NCI-H510A treated with DMSO at 0.1 percent for 48 hours (cell line): ENCODE results near the gene DAB2IP.
"Not testable (repeated sequence)": the region's sequence is repeated elsewhere in the genome, so short reads cannot be mapped to it uniquely, and the experiment has no call there.

ENCODE experiments used
- DNase-seq: peaks from one replicate; lab custom pipeline; 2025; lab: John Stamatoyannopoulos, UW

The DAB2IP gene

DNA sequence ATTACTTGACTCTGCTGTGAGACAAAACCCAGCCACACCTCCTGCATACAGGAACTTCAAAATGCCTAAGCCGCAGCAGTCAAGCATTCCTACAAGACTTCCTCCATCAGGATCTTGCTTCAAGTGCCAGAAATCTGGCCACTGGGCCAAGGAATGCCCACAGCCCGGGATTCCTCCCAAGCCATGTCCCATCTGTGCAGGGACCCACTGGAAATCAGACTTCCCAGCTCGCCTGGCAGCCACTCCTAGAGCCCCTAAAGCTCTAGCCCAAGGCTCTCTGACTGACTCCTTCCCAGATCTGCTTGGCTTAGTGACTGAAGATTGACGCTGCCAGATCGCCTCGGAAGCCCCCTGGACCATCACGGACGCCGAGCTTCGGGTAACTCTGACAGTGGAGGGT lies 141.0 kb downstream of the DAB2IP start:
- DNase-seq, result not testable (repeated sequence)

DNA sequence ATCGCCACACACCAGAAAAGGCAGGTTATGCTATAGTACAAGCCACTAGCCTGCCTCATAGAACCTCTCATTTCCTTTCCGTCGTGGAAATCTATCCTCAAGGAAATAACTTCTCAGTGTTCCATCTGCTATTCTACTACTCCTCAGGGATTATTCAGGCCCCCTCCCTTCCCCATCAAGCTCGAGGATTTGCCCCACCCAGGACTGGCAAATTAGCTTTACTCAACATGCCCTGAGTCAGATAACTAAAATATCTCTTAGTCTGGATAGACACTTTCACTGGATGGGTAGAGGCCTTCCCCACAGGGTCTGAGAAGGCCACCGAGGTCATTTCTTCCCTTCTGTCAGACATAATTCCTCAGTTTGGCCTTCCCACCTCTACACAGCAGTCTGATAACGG lies 142.9 kb downstream of the DAB2IP start:
- DNase-seq, result not testable (repeated sequence)

DNA sequence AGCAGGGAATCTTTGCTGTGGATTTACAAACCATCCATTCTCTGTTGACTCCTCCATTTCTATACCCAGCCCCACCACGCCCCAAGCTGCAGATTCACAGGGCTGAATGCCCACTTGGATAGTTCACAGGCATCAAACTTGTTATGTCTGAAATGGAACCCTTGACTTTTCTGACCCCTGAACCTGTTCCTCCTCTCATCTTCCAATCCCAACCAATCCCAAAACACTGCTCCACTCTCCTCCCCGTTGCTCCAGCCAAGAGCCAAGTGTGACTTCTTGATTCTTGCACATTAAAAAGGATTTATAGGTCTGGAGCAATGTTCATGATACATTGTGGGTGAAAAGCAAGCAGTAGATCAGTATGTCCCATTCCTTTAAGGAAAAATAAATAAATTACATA lies 145.6 kb downstream of the DAB2IP start:
- DNase-seq, result no peak

DNA sequence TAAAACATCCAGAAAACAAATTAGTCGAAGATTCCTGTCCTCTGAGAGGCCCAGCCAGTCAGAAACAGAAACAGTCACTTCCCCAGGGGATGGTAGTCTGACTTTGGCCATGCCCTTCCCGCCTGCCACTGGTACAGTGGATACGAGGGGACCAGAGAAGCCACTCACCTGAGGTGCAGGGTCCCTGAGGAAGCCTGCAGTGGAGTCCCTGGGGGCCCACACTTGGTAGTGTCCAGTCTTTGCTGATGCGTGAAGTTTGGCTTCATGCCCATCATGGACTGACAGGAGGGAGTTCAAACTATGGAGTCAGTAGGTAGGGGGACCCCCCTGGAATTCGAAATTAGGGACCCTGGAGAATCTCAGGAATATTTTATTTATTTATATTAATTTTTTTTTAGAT lies 147.5 kb downstream of the DAB2IP start:
- DNase-seq, result no peak

DNA sequence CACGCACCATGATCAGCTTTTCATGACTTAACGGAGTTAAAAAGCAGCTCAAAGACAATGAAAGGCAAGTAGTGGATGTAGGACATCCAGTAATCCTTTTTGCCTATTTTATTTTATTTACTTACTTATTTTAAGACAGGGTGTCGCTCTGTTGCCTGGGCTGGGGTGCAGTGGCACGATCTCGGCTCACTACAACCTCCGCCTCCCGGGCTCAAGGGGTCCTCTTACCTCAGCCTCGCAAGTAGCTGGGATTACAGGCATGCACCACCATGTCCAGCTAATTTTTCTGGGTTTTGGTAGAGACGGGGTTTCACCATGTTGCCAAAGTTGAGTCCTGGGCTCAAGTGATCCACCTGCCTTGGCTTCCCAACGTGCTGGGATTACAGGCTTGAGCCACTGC lies 148.9 kb downstream of the DAB2IP start:
- DNase-seq, result no peak

DNA sequence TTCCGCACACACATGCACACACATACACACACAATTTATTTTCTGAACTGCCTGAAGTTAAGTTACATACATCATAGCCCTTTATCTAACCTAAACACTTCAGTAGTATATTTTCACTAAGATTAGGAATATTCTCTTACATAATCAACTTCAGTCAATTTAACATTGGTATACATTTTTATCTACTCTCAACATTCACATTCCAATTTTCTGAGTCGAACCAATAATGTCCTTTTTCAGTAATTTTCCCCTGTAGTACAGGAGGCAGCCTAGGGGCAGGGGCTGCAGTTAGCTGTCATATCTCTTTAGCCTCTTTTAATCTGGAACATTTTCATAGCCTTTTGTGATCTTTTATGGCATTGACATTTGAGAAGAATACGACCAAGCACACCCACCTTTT lies 150.1 kb downstream of the DAB2IP start:
- no peak for DNase-seq

DNA sequence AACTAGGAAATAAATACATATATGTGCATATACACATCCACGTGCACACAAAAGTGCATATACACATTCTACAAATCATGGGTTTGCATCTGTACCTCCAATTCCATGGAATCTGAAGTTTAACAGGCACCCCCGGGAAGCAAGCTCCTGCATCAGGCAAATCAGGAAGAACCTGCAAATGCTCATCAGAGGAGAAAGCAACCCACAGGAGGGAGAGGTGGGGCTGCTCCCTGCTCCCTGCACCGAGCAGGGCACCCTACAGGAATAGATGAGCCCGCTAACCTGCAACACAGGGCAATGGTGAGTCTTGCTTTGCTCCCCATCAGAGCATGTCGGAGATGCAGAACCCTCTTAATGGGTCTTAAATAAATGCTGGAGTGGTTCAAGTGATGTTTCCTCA lies 151.3 kb downstream of the DAB2IP start:
- no peak for DNase-seq

DNA sequence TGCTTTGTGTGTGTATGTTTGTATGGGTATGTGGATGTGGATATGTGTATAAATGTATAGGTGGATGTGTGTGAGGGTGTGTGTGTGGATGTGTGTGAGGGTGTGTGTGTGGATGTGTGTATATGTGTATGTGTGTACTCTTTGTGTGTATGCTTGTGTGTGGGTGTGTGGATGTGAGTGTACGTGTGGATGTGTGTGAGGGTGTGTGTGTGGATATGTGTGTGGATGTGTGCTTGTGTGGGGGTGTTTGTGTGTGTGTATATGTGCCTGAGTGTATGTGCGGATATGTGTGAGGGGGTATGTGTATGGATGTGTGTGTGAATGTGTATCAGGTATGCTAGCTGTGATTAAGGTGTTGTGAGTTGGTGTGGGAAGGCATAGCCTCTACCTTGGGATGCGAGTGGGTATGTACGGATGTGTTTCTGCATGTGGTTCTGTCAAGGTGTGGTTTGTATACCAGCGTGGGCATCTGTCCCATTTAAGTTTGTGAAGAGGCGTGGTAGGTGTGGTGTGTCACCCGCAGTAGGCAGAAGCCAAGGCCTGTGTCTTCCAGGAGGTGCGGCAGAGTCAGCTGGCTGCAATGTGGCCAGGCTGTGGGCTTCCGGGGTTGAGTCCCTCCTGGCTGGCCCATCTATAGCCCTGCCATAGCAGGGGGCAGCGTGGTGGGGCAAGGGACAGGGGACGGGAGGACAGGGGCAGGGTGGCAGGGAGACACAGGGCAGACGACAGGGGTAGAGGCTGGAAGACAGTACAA lies 155.8 kb downstream of the DAB2IP start:
- no peak for DNase-seq

DNA sequence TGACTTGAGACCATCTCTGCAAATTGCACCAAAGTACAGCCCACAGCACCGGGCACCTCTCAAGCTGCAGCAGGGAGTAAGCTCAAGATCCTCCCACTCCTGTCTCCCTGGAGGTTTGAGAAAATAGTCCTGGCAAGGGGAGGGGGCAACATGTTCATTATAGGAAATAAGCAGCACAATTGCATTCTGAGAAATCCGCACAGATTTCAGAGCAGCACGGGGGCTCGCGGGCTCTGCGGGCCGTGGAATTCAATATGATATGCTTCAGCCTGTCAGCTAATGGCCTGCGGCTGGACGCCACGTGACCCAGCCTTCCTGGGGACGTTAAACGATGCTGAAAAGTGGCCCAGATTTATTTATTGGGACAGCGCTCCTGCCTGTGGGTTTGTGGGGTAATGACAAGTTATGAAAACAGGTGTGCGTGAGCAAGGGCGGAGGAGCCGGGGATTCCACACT lies 156.4 kb downstream of the DAB2IP start:
- no peak for DNase-seq

DNA sequence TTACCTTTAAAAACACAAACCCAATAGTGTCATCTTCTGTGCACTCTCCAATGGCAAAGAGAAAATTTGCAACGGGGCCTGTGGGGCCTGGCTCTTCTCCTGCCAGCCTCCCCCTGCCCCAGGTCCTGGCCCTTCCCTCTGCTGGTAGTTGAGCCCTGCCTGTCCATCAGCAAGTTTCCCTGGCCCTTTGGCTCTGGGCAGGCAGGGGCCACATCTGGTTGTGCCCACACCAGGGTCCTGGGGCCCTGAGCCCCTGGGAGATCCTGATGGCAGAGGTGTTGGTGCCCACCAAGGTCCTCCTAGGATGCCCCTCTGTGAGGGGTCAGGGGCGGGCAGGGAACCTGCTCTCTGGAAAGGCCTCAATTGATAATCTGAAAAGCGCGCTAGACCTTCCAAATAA lies 157.3 kb downstream of the DAB2IP start:
- no peak for DNase-seq

DNA sequence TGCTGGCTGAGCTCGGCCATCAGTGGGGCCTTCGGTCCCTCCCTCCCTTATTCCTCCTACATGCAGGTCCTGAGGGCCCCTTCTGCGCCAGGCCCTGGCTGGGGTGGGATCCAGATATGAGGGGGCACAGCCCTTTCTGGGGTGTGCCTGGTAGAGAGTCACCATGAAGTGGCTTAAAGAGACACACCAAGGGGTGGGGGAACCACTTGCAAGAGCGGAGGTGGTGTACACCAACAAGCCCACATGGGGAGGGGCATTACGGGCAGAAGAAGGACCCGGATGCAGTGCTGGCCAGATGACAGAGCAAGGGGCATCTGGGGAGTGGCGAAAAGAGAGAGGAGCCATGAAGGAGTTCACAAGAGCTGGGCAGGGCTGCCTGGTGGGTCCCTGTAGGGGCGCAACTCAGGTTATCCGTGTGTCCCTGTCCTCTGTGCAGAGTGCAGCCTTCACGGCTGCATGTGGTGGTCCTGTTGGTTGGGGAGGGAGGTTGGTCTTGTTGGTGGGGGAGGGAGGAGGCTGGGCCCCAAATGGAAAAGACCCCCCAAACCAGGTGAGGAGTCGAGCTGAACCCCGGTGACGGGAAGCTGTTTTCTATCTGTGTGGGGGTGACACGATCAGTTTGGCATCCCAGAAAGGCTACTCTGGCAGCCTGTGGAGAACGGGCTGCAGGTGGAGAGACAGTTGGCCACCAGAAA lies 158.1 kb downstream of the DAB2IP start:
- DNase-seq, result no peak

DNA sequence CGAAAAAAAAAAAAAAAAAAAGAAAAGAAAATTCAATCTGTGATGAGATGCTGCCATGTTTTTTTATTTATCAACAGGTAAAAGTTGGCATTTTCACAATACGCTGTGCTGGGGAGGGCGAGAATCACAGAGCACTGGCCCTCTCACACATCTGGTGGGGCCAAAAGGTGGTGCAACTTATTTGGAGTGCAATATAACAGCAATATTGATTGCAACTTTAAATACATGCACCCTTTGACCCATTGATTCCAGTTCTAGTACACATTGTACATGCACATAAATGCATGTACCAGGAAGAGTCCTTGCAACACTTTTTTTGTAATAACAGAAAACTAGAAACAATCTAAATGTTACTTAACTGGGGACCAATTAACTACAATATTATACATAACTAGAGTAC lies 159.1 kb downstream of the DAB2IP start:
- no peak for DNase-seq

DNA sequence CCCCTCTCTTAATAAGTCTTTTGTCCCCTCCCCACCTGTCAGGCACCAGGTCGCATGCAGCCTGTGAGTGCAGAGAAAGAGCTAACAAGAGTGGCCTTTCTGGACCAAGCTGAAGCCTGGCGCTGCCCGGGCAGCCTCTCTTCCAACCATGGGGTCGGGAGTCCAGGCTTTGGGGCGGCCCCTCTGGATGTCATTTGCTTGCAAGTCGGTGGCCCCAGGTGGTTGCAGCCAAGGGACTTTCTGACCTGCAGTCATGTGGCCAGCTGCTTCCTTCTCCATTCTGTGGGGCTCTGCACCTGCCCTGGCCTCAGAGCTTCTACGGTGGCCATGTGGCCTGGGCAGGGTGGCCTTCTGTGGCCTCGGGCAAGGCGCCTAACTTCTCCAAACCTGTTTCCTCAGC lies 159.7 kb downstream of the DAB2IP start:
- DNase-seq, result no peak

DNA sequence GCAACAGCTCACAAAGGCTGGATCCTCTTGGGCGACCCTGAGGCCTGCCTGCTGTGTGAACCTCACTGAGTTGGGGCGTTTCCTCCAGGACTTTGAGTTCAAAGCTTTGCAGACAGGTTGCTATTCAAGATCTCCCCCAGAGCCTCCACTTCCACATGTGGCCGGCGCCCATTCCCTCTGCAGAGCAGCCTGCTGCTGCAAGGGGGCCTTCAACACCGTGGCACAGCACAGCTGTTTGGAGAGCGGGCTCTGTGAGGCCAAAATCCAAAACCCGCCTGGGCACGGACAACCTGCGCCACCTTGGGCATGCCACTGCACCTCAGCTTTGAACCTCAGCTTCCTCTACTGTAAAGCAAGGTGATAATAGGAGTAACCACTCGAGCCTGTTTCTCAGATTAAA lies 160.3 kb downstream of the DAB2IP start:
- no peak for DNase-seq

DNA sequence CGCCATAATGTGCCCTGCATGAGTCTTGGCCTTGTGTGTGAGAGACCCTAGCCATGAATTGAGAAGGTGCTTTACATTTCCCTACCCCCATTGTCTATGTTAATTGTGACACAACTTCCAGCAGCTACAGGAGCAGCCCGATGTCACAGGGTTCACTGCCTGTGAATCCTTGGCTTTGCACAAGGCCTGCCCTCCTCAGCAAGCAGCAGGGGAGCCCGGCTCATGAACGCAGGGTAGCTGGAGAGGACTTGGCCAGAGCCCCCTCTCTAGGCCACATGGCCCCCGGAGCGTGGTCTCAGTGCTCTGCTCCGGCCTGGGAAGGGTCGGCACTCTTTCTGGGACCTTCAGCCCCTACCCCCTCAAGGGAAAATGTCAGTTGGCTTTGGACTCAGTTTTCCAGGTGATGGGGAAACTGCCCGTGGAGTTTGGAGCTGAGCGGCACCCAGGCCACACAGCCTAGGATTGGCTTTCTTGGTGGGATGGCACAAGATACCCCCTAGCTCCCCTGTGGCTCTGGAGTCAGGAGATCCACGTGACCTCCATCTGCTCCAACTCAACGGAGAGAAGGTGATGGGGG lies 160.8 kb downstream of the DAB2IP start:
- DNase-seq, result no peak

DNA sequence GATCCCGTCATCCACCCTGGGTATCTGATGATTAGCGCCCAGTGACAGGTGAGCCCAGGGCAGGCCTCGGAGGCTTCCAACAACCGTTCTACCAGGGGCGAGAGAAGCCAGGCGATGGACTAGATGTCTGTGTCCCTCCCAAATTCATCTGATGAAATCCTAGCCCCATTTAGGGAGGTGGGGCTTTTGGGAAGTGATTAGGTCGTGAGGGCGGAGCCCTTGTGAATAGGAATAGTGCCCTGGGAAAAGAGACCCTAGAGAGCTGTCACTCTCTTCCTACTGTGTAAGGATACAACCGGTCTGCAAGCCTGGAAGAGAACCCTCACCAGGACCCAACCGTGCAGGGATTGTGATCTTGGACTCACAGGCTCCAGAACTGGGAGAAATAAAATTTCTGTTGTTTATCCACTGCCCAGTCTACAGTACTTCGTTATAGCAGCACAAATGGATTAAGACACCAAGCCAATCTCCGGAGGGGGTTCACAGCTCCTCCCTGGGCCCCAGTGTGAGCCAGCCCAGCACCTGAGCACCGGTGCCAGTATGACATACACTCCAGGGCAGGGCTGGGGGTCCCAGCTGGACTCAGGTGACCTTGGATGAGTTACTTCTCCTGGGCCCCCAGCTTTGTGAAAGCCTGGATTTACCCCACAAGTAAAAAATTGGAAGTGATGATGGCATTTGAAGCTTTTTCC lies 162.2 kb downstream of the DAB2IP start:
- no peak for DNase-seq

DNA sequence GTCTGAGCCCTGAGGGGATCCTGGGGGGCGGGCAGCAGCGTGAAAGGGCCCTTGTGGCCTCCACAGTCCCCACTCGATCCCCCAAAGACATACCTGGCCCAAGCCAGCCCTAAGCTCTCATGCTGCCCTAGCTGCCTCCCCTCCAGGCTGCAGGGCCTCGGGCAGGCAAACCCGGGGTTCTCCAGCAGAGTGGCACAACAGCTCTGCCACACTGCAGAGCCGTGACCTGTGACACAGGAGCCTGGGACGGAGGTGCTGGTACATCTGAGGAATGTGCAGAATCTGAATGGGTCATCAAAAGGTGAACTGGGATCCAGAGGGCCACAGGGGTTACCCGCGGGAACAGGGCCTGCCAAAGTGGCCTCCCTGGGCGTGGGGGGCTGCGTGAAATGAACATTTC lies 163.2 kb downstream of the DAB2IP start:
- no peak for DNase-seq

DNA sequence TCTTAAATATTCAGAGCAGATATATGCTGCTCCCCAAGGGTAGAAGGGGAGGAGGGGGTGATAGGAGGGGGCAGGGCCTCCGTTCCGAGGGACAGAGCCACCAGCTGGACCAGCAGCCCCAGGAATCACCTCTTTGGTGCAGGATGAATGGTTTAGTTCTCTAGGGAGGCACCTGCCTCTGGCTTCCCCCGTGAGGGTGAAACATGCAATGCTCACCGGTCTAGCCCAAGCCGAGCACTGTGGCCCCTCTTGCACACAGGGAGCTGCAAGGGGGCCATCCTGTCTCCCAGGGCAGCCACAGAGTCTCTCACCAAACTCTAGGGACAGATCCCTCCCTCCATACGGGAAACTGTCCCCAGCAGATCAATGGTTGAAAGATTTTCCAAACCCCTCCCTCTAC lies 163.7 kb downstream of the DAB2IP start:
- no peak for DNase-seq

DNA sequence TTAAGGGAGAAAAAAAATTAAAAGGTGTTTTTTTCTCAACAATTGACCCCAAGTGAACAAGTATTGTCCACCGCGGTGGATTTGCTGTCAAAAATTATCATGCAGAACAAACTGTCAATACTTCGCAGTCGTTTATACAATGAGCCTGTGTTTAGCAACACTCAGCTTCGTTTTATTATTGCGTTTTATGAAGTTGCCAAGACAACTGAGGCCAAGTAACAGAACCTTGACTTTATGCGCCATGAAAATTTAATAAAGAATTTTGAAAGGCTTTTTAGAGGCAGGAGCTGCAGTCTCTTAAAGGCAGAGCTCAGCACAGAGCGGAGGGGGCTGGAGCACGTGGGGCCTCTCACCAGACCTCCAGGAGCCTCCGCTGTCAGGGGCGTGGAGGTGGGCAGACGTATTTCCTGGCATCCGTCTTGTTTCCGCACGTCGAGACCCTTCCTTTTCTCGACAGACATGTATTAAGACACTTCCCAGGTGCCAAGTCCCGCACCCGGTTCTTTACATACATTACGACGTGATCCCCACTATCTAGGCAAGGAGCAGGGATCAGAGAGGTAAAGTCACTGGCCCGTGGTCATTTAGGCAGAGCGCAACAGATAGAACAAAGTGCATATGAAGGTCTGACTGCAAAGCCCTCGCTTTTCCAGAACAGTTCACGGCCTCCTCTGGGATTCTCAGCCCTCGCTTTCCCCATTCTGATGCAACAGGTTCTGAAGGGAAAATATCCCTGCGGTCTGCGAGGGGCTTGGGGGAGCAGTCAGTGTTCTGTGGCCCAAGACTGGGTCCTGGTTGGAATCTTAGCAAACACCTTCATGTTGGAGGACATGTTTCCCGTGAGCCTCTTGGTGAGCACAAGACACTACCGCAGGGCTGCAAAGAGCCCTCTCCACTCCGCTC lies 164.4 kb downstream of the DAB2IP start:
- DNase-seq, result no peak

DNA sequence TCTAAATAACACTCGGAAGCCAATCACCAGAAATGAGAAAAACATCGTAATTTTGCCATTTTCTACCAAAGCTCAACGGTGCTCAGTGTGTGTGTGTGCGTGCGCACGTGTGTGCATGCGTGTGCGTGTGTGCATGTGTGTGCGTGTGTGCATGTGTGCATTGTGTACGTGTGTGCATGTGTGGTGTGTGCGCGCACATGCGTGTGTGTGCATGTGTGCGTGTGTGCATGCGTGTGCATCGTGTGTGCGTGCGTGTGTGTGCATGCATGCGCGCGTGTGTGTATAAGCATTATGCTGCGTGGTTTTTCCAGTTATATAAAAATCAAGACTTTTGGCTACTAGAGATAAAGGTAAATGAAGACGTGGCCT lies 165.0 kb downstream of the DAB2IP start:
- no peak for DNase-seq

DNA sequence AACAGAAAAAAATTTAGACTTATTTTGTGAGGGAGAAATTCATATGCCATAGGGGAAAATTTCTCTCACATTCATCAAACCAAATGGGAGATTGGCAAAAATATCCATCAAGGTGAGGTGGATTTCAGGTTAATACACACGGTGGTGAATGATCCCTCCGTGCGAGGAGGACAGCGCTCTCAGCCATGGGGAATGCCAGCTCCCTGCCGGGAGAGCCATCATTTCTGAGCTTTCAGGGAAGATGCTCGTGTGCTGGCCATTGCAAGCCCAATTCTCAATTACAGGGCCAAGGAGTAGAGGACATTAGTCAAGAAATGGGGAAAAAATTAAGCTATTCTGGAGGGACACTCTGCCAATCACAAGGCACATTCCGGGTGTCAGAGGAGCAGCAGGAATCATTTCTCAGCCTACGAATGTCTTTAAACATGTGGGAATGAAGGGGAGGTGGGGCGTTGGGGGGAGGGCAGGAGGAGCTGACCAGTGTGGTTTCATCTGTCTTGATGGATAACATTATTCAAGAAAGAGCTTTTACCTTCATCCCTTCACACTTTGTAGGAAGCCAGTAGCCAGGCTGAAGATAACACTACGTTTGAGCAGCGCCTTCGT lies 165.5 kb downstream of the DAB2IP start:
- DNase-seq, result no peak
